ENCODE measurements around the gene NUP188. TPM values are rescaled to one million over a fixed set of nuclear protein-coding genes. Genes with fewer than 3 reads are reported as not detected.
A peak's percentile ranks its signal among the peaks of the same experiment; 100 is the strongest.

The NUP188 gene
- total and polyA plus RNA-seq, 2 donors (not counting 3 experiments of a cell fraction or from before 2014, with no cell fraction given), result 62.7 to 66.2 TPM

- BruUV-seq (replicated peaks), result no TSS peak
- peak overlapping the region; percentile 16 for H3K27ac ChIP-seq (ENCODE audit: insufficient read depth, low read depth, low read length)
- H3K9me3 ChIP-seq (replicated peaks; ENCODE audit: control insufficient read depth, insufficient read depth, low read length), result no peaks in the 10 kb centered on the region
- H2AFZ ChIP-seq (ENCODE audit: low read depth, low read length), result no peak overlapping the region
- TF ChIP-seq GATA2 (IDR thresholded peaks at IDR 0.05; ENCODE audit: insufficient read depth, insufficient read length, low read depth, low read length) (no peak), POLR2AphosphoS5 (IDR thresholded peaks at IDR 0.05; ENCODE audit: insufficient read depth, low read depth, low read length) (peak; percentile 4)
- peaks cover 11 to 21% of the 10 kb centered on the region in 2 experiments for H3K36me3 ChIP-seq (ENCODE audit: control insufficient read depth in 2 of 2, extremely low read depth in 1 of 2, insufficient read depth in 2 of 2, low read length in 2 of 2)
- H3K9ac ChIP-seq (replicated peaks; ENCODE audit: extremely low read depth, insufficient read depth, low read length), result no peak overlapping the region
- H3K4me2 ChIP-seq (ENCODE audit: insufficient read depth, low read length), result no peak overlapping the region
- no peaks in the 10 kb centered on the region for H3K9me1 ChIP-seq (replicated peaks; ENCODE audit: control insufficient read depth, extremely low read depth, insufficient read depth, low read length)
- intact Hi-C loops (cut with micrococcal nuclease), result no loop called here
- H3K4me3 ChIP-seq (replicated peaks in 1 of 3; ENCODE audit: insufficient read depth in 1 of 3, low read depth in 1 of 3, low read length in 3 of 3), result no peak overlapping the region
- dilution Hi-C loops (cut with MboI; ENCODE audit: extremely low pct_ligation_motif_present, low sequenced_read_pairs), result no loop called here
- DNase-seq (ENCODE audit: low read depth, low spot score) (no peak), FAIRE-seq (no peak)
- H3K27me3 ChIP-seq (ENCODE audit: control insufficient read depth in 2 of 2, insufficient read depth in 2 of 2, low read length in 2 of 2), result no peaks in the 10 kb centered on the region
- peaks cover 84% of the 10 kb centered on the region for H3K79me2 ChIP-seq (ENCODE audit: control insufficient read depth, insufficient read depth, low read length)
- H3K4me1 ChIP-seq (ENCODE audit: control insufficient read depth, extremely low read depth, insufficient read depth, low read length), result peaks cover 7% of the 10 kb centered on the region
- CTCF ChIA-PET, result interaction anchor here (1.5 kb wide), 1 partner anchor 26 kb away, joined by 3 read pairs; no protein-coding TSS in a partner anchor
- POLR2A ChIA-PET, result no interaction called here
- no peaks in the 10 kb centered on the region for H4K20me1 ChIP-seq (replicated peaks; ENCODE audit: control insufficient read depth, extremely low read depth, insufficient read depth, low read length)
Measured at GRCh38 chr9:128901822-128902221, 45.7 kb upstream of the NUP188 start.

GRCh38 chr9:128902351-128903078 lies 45.0 kb upstream of the NUP188 start:
- intact Hi-C loops (cut with micrococcal nuclease), result no loop called here
- DNase-seq (ENCODE audit: low read depth, low spot score) (no peak), FAIRE-seq (no peak)
- no peak overlapping the region for H3K4me2 ChIP-seq (ENCODE audit: insufficient read depth, low read length)
- H3K4me1 ChIP-seq (ENCODE audit: control insufficient read depth, extremely low read depth, insufficient read depth, low read length), result peaks cover 7% of the 10 kb centered on the region
- dilution Hi-C loops (cut with MboI; ENCODE audit: extremely low pct_ligation_motif_present, low sequenced_read_pairs), result no loop called here
- H3K36me3 ChIP-seq (ENCODE audit: control insufficient read depth in 2 of 2, extremely low read depth in 1 of 2, insufficient read depth in 2 of 2, low read length in 2 of 2), result peaks cover 13 to 28% of the 10 kb centered on the region in 2 experiments
- no peak overlapping the region for H3K4me3 ChIP-seq (replicated peaks in 1 of 3; ENCODE audit: insufficient read depth in 1 of 3, low read depth in 1 of 3, low read length in 3 of 3)
- ChIA-PET CTCF (interaction anchor here (0.9 kb wide), 1 partner anchor 15 kb away, joined by 3 read pairs; no protein-coding TSS in a partner anchor), POLR2A (interaction anchor here (0.7 kb wide), 1 partner anchor 453 kb away, joined by 3 read pairs; no protein-coding TSS in a partner anchor)
- H3K9ac ChIP-seq (replicated peaks; ENCODE audit: extremely low read depth, insufficient read depth, low read length), result no peak overlapping the region
- no peaks in the 10 kb centered on the region for H4K20me1 ChIP-seq (replicated peaks; ENCODE audit: control insufficient read depth, extremely low read depth, insufficient read depth, low read length)
- H3K27me3 ChIP-seq (ENCODE audit: control insufficient read depth in 2 of 2, insufficient read depth in 2 of 2, low read length in 2 of 2), result no peaks in the 10 kb centered on the region
- TF ChIP-seq MYC (IDR thresholded peaks at IDR 0.05; ENCODE audit: low read depth, low read length) (no peak), MAX (IDR thresholded peaks at IDR 0.05; ENCODE audit: insufficient read depth, insufficient read length) (no peak)
- H3K9me3 ChIP-seq (replicated peaks; ENCODE audit: control insufficient read depth, insufficient read depth, low read length), result no peaks in the 10 kb centered on the region
- no peak overlapping the region for H2AFZ ChIP-seq (ENCODE audit: low read depth, low read length)
- H3K9me1 ChIP-seq (replicated peaks; ENCODE audit: control insufficient read depth, extremely low read depth, insufficient read depth, low read length), result no peaks in the 10 kb centered on the region
- BruUV-seq (replicated peaks), result no TSS peak
- peaks cover 83% of the 10 kb centered on the region for H3K79me2 ChIP-seq (ENCODE audit: control insufficient read depth, insufficient read depth, low read length)
- peak overlapping the region; percentile 16 for H3K27ac ChIP-seq (ENCODE audit: insufficient read depth, low read depth, low read length)

Data from endothelial cell of umbilical vein (primary cell).